ENCODE results near the gene MAMLD1.

MAMLD1 gene

GRCh38 chrX:150456466-150456865 lies 93.3 kb downstream of the MAMLD1 start:
- no peak for TF ChIP-seq CTCF (IDR thresholded peaks at IDR 0.05; ENCODE audit: low read depth, low read length)
- no peak for DNase-seq (ENCODE audit: low read depth, low spot score)
- in situ Hi-C loops (cut with HindIII; ENCODE audit: low sequenced_read_pairs) = no loop called here
- no peak overlapping the region for H3K4me3 ChIP-seq (ENCODE audit: low read depth, low read length)

- H3K4me3 ChIP-seq (ENCODE audit: low read depth, low read length) = no peak overlapping the region
- no peak for DNase-seq (ENCODE audit: low read depth, low spot score)
- TF ChIP-seq CTCF (IDR thresholded peaks at IDR 0.05; ENCODE audit: low read depth, low read length) = no peak
- in situ Hi-C loops (cut with HindIII; ENCODE audit: low sequenced_read_pairs) = no loop called here
Observed at GRCh38 chrX:150456941-150457340, 93.8 kb downstream of the MAMLD1 start.

GRCh38 chrX:150459196-150459595 lies 96.1 kb downstream of the MAMLD1 start:
- no peak for DNase-seq (ENCODE audit: low read depth, low spot score)
- TF ChIP-seq CTCF (IDR thresholded peaks at IDR 0.05; ENCODE audit: low read depth, low read length) = no peak
- H3K4me3 ChIP-seq (ENCODE audit: low read depth, low read length) = no peak overlapping the region
- in situ Hi-C loops (cut with HindIII; ENCODE audit: low sequenced_read_pairs) = no loop called here

- no peak overlapping the region for H3K4me3 ChIP-seq (ENCODE audit: low read depth, low read length)
- in situ Hi-C loops (cut with HindIII; ENCODE audit: low sequenced_read_pairs) = no loop called here
- no peak for TF ChIP-seq CTCF (IDR thresholded peaks at IDR 0.05; ENCODE audit: low read depth, low read length)
- no peak for DNase-seq (ENCODE audit: low read depth, low spot score)
Observed at GRCh38 chrX:150460063-150460462, 96.9 kb downstream of the MAMLD1 start.

GRCh38 chrX:150460781-150461180 lies 97.7 kb downstream of the MAMLD1 start:
- DNase-seq (ENCODE audit: low read depth, low spot score) = no peak
- TF ChIP-seq CTCF (IDR thresholded peaks at IDR 0.05; ENCODE audit: low read depth, low read length) = no peak
- in situ Hi-C loops (cut with HindIII; ENCODE audit: low sequenced_read_pairs) = no loop called here
- H3K4me3 ChIP-seq (ENCODE audit: low read depth, low read length) = no peak overlapping the region

GRCh38 chrX:150463566-150463965 lies 100.4 kb downstream of the MAMLD1 start:
- in situ Hi-C loops (cut with HindIII; ENCODE audit: low sequenced_read_pairs) = no loop called here
- no peak for DNase-seq (ENCODE audit: low read depth, low spot score)
- H3K4me3 ChIP-seq (ENCODE audit: low read depth, low read length) = no peak overlapping the region

More at GRCh38 chrX:150463566-150463965, 100.4 kb downstream of the MAMLD1 start:
- no peak for TF ChIP-seq CTCF (IDR thresholded peaks at IDR 0.05; ENCODE audit: low read depth, low read length)
